Activated T-cell treated with anti-CD3 and anti-CD28 coated beads, Interleukin-2, amount 50 U/mL, for 72 hours (primary cell): ENCODE data around the gene HEATR9. TPM values are rescaled to one million over a fixed set of nuclear protein-coding genes. Genes with fewer than 3 reads are reported as not detected.

Experiments used
- ATAC-seq, 2 donors: fragments of 150-1000 bp; cut with Tn5 transposase; replicated peaks in 1 of 2; 2 replicates each; pipeline ENCODE4 v1.10.0; 2021; ENCODE audit warnings: moderate library complexity in 2 of 2, mild to moderate bottlenecking in 1 of 2
- DNase-seq, 2 donors: peaks; one replicate each; pipeline ENCODE4 v3.0.0; 2021 to 2022; ENCODE audit warnings: mixed read lengths in 1 of 2
- H3K27ac Mint-ChIP-seq: one replicate; pipeline ENCODE4 v1.8.0; 2022; ENCODE audit warnings: mild to moderate bottlenecking, moderate library complexity, mixed read lengths
- H3K27me3 Mint-ChIP-seq: one replicate; pipeline ENCODE4 v1.8.0; 2022; ENCODE audit warnings: low read depth, mixed read lengths
- H3K36me3 Mint-ChIP-seq, 2 donors: one replicate each; pipeline ENCODE4 v1.8.0; 2022; ENCODE audit warnings: mixed read lengths in 2 of 2, mild to moderate bottlenecking in 1 of 2; ENCODE audit not compliant: insufficient read depth in 2 of 2
- H3K4me1 Mint-ChIP-seq: one replicate; pipeline ENCODE4 v1.8.0; 2022; ENCODE audit warnings: low read depth, mixed read lengths
- H3K4me3 Mint-ChIP-seq, 2 donors: one replicate each; pipeline ENCODE4 v1.8.0; 2022; ENCODE audit warnings: mild to moderate bottlenecking in 2 of 2, mixed read lengths in 2 of 2, moderate library complexity in 2 of 2
- H3K9me3 Mint-ChIP-seq, 2 donors: one replicate each; pipeline ENCODE4 v1.8.0; 2022; ENCODE audit warnings: mixed read lengths in 2 of 2
- total RNA-seq, 2 donors: library from RNA; stranded (reverse); gene quantifications; one replicate each; pipeline ENCODE4 v1.2.3, GENCODE V29; 2022

Gene HEATR9
- total RNA-seq, 2 donors from 2014 or later = 0.46 to 1.8 TPM

- Mint-ChIP-seq H3K36me3 (no peaks in the 10 kb centered on the region), H3K27me3 (no peaks in the 10 kb centered on the region), H3K9me3 (no peaks in the 10 kb centered on the region), H3K27ac (no peak overlapping the region), H3K4me3 (peak overlapping the region; percentile 18 to 68), H3K4me1 (peaks cover 52% of the 10 kb centered on the region)
- ATAC-seq (no peak), DNase-seq (no peak)
Observed at GRCh38 chr17:35889818-35890773, 21.4 kb upstream of the HEATR9 start.

- DNase-seq (peak; percentile 39 to 40), ATAC-seq (peak; percentile 70 to 73)
- H3K27ac Mint-ChIP-seq = no peak overlapping the region
- no peaks in the 10 kb centered on the region for H3K36me3 Mint-ChIP-seq
- peak overlapping the region; percentile 32 to 34 for H3K4me3 Mint-ChIP-seq
- no peaks in the 10 kb centered on the region for H3K9me3 Mint-ChIP-seq
- H3K4me1 Mint-ChIP-seq = peaks cover 52% of the 10 kb centered on the region
- no peaks in the 10 kb centered on the region for H3K27me3 Mint-ChIP-seq
Observed at GRCh38 chr17:35889241-35889640, 20.6 kb upstream of the HEATR9 start.

DNA sequence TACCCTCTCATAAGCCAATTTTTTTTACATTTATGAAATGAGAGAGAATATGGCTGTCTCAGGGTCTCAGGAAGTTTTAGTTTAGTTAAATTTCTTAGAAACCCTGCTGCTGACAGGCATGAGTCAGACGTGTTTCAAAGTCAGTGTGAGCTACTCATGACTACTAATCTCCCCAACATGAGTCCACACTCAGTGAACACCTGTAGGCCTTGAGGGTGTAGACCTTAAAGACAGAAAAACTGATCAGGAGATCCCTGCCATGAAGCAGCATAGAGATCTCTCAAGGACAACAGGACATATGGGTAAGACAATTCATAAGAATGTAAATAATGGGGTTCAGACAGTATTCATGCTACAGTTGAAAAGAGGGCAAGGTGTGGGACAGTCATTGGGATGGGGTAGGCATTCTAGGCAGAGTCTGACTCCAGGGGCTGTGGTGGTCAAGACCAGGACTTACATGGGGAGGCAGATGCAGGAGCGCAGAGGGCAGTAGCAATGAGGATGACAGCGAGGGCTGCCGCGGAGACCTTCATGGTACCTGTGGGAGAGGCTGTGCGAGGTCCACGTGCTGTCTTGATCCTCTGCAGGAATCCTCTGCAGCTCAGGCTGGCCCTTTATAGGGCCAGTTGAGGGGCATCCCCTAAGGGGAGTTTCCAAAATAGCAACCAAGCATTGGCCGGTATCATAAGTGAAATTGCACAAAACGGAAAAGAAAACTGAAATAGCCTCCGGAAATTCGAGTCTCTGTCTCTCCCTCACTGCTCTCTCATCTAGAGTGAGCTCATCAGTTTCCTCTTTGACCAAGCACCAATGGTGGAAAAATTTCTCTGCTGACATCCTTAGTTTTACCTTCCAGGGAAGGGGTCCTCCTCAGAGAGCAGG, 11.3 kb upstream of the HEATR9 start, which contains the start of gene CCL5:
Gene CCL5, minus strand, starts transcription at position 588 of the 882 bp plus-strand sequence.
- ATAC-seq (peak; percentile 91 to 95), DNase-seq (peak; percentile 60 to 69)
- H3K27me3 Mint-ChIP-seq = no peaks in the 10 kb centered on the region
- H3K4me1 Mint-ChIP-seq = peaks cover 49% of the 10 kb centered on the region
- H3K4me3 Mint-ChIP-seq = peak within 1 kb of the TSS; percentile 76 to 89
- peak within 1 kb of the TSS; percentile 97 for H3K27ac Mint-ChIP-seq
- H3K9me3 Mint-ChIP-seq = no peaks in the 10 kb centered on the region
- H3K36me3 Mint-ChIP-seq = peaks cover 4 to 7% of the 10 kb centered on the region in 2 donors

DNA sequence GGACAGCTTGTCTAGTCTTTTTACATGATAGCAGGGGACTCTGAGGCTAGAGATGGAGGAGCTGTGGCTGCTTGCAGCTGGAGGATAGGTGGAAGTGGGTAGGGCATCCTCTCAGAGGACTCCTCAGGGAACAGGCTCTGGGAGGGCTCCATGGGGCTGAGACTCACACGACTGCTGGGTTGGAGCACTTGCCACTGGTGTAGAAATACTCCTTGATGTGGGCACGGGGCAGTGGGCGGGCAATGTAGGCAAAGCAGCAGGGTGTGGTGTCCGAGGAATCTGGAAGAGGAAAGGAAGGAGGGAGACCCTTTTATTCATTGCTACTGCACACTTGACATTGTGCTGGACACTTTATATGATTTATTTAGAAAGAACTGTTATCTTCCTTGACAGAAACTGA, 9.7 kb upstream of the HEATR9 start:
- DNase-seq (no peak), ATAC-seq (no peak)
- Mint-ChIP-seq H3K9me3 (no peaks in the 10 kb centered on the region), H3K36me3 (peaks cover 6 to 7% of the 10 kb centered on the region in 2 donors), H3K27ac (peak overlapping the region; percentile 29), H3K4me3 (peak overlapping the region; percentile 76 to 89), H3K27me3 (no peaks in the 10 kb centered on the region), H3K4me1 (peaks cover 51% of the 10 kb centered on the region)

GRCh38 chr17:35877345-35878029, 8.8 kb upstream of the HEATR9 start:
- DNase-seq (no peak), ATAC-seq (no peak)
- H3K9me3 Mint-ChIP-seq = no peaks in the 10 kb centered on the region
- H3K4me3 Mint-ChIP-seq = peak overlapping the region; percentile 61 to 76
- no peaks in the 10 kb centered on the region for H3K27me3 Mint-ChIP-seq
- peaks cover 6 to 7% of the 10 kb centered on the region in 2 donors for H3K36me3 Mint-ChIP-seq
- peak overlapping the region; percentile 9 for H3K27ac Mint-ChIP-seq
- peaks cover 51% of the 10 kb centered on the region for H3K4me1 Mint-ChIP-seq

- peaks cover 51% of the 10 kb centered on the region for H3K4me1 Mint-ChIP-seq
- peak overlapping the region; percentile 7 for H3K27ac Mint-ChIP-seq
- H3K36me3 Mint-ChIP-seq = peaks cover 6 to 7% of the 10 kb centered on the region in 2 donors
- ATAC-seq (no peak), DNase-seq (no peak)
- no peaks in the 10 kb centered on the region for H3K27me3 Mint-ChIP-seq
- H3K9me3 Mint-ChIP-seq = no peaks in the 10 kb centered on the region
- H3K4me3 Mint-ChIP-seq = peak overlapping the region; percentile 53 to 61
Observed at GRCh38 chr17:35876534-35876933, 7.8 kb upstream of the HEATR9 start.

DNA sequence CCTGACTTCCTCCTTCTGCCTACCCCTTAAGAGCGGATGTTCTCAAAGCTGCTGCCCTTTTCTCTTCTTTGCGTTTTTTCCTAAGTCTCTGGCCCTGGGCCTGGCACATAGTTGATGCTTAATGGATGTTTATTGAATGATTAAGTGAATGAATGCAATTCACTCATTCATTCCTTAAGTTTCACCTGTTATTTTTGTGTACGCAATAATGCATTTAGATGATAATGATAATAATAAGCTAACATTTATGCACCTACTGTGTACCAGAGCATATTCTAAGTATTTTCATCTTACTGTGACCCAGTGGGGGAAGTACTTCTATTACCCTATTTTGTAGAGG, 7.1 kb upstream of the HEATR9 start:
- Mint-ChIP-seq H3K9me3 (no peaks in the 10 kb centered on the region), H3K27ac (peak overlapping the region; percentile 12), H3K36me3 (peaks cover 6 to 7% of the 10 kb centered on the region in 2 donors), H3K4me1 (peaks cover 51% of the 10 kb centered on the region), H3K4me3 (peak overlapping the region; percentile 13 to 61), H3K27me3 (no peaks in the 10 kb centered on the region)
- no peak for ATAC-seq
- DNase-seq = no peak

- no peak for ATAC-seq
- no peak for DNase-seq
- peaks cover 6 to 7% of the 10 kb centered on the region in 2 donors for H3K36me3 Mint-ChIP-seq
- H3K27me3 Mint-ChIP-seq = no peaks in the 10 kb centered on the region
- H3K27ac Mint-ChIP-seq = peak overlapping the region; percentile 12
- peaks cover 45% of the 10 kb centered on the region for H3K4me1 Mint-ChIP-seq
- peak overlapping the region; percentile 13 to 61 for H3K4me3 Mint-ChIP-seq
- H3K9me3 Mint-ChIP-seq = no peaks in the 10 kb centered on the region
Observed at GRCh38 chr17:35875072-35875799, 6.5 kb upstream of the HEATR9 start.

DNA sequence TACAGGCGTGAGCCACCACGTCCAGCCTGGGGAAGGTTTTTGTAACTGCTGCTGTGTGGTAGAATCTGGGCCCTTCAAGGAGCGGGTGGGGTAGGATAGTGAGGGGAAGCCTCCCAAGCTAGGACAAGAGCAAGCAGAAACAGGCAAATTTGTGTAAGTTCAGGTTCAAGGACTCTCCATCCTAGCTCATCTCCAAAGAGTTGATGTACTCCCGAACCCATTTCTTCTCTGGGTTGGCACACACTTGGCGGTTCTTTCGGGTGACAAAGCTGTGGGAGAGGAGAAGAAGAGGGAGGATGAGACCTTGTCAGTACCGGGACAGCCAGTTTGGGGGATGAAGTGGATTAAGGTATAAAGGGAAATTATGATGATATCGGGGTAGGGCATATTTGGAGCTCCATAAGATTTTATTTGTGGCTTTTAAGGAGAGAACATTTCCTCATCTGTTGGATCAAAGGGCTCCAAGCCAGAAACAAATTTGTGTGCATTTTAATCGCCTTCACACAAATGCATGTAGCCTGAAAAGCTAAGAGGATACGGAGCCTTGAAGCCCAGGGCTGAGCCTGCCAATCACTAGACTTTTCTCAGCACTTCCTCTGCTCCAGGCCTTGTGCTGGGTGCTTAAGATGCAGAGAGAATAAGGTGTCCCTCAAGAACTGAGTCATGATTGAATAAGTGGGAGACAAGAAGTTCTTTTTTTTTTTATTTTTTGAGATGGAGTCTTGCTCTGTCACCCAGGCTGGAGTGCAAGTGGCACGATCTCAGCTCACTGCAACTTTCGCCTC, 3.7 kb upstream of the HEATR9 start:
- ATAC-seq = no peak
- Mint-ChIP-seq H3K27me3 (no peaks in the 10 kb centered on the region), H3K27ac (no peak overlapping the region), H3K4me3 (no peak overlapping the region), H3K4me1 (peaks cover 23% of the 10 kb centered on the region), H3K36me3 (peaks cover 3 to 6% of the 10 kb centered on the region in 2 donors), H3K9me3 (no peaks in the 10 kb centered on the region)
- no peak for DNase-seq

DNA sequence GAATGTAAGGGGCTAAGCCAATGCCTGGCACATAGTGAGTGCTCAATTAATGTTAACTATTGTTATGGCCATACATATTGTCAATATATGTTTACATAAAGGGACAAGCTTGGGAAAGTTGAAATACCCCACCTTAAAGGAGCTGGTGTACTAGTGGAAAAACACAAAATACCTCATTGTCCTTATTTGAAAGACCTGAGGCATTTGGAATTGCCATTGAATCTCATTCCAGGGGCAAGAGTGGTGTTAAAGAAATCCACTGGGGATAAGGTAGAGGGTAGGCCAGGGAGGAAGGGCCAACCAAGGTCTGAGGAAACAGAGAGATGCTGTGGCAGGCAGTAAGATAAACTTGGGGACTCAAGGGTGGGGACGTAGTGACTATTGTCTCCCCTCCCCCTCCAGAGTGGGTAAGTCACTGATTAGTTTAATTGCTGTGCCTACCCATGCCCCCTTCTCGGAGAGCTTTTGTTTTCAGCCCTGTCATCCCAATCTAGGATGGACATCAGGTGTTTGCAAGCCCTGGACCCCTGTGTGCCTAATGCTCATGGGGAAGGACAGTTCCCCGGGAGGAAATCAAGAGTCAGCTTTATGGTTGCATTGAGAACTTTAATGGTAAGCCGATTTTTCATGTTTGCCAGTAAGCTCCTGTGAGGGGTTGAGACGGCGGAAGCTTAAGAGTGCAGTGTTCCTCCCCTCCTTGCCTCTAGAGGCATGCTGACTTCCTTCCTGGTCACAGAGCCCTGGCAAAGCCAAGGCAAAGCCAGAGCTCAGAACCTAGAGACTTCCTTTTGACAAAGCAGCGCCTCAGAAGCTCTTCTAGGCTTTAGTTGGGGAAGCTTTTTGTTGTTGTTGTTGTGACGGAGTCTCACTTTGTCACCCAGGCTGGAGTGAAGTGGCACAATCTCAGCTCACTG, 2.5 kb upstream of the HEATR9 start:
- peak in 1 of 2 donors; percentile 14 for DNase-seq
- ATAC-seq = peak; percentile 68 to 69
- no peaks in the 10 kb centered on the region for H3K9me3 Mint-ChIP-seq
- H3K36me3 Mint-ChIP-seq = peaks cover 3 to 4% of the 10 kb centered on the region in 2 donors
- H3K27ac Mint-ChIP-seq = peak overlapping the region; percentile 84
- H3K27me3 Mint-ChIP-seq = no peaks in the 10 kb centered on the region
- peaks cover 19% of the 10 kb centered on the region for H3K4me1 Mint-ChIP-seq
- no peak overlapping the region for H3K4me3 Mint-ChIP-seq

- Mint-ChIP-seq H3K4me1 (peaks cover 20% of the 10 kb centered on the region), H3K27ac (no peak overlapping the region), H3K4me3 (no peak overlapping the region), H3K36me3 (no peaks in the 10 kb centered on the region), H3K27me3 (no peaks in the 10 kb centered on the region), H3K9me3 (no peaks in the 10 kb centered on the region)
- DNase-seq (no peak), ATAC-seq (no peak)
Observed at GRCh38 chr17:35867574-35867973, 1.1 kb downstream of the HEATR9 start.
